H1 (cell line): ENCODE results near the gene SIK1.
"Not testable (repeated sequence)": the region's sequence is repeated elsewhere in the genome, so short reads cannot be mapped to it uniquely, and the experiment has no call there.

Experiments used
- CHD1 ChIP-seq: IDR thresholded peaks from 2 replicates; pipeline ENCODE4 v1.6.1; 2012; ENCODE audit warnings: low read depth, low read length, improper control_type of control experiment
- CTCF ChIP-seq, 3 experiments: IDR thresholded peaks; 1 replicate in 2 of 3; 2 replicates in 1 of 3; pipeline versions ENCODE4 v1.5.1 to v1.6.1; 2011; ENCODE audit warnings: low read length in 3 of 3, mild to moderate bottlenecking in 3 of 3, inconsistent platforms in 2 of 3, low read depth in 1 of 3, moderate library complexity in 1 of 3; ENCODE audit not compliant: insufficient read depth in 1 of 3; ENCODE audit errors: control extremely low read depth in 1 of 3
- JUN ChIP-seq: IDR thresholded peaks from 2 replicates; pipeline ENCODE4 v1.6.1; 2011; ENCODE audit warnings: low read depth, mild to moderate bottlenecking, improper control_type of control experiment, low read length
- POLR2A ChIP-seq, 2 experiments: IDR thresholded peaks; 1 replicate in 1 of 2; 2 replicates in 1 of 2; pipeline ENCODE4 v1.6.1; 2011; ENCODE audit warnings: low read depth in 2 of 2, low read length in 2 of 2, mild to moderate bottlenecking in 2 of 2; ENCODE audit errors: control extremely low read depth in 1 of 2
- POLR2AphosphoS5 ChIP-seq: IDR thresholded peaks from 2 replicates; pipeline ENCODE4 v1.6.1; 2011; ENCODE audit warnings: low read depth, low read length
- SP1 ChIP-seq: IDR thresholded peaks from 2 replicates; pipeline ENCODE4 v1.6.1; 2011; ENCODE audit warnings: low read depth, low read length

GRCh38 chr21:43404450-43404849 is 22.5 kb downstream of the SIK1 start:
- TF ChIP-seq CHD1; POLR2A (IDR thresholded peaks at IDR 0.05; ENCODE audit: control extremely low read depth in 1 of 2, low read depth in 2 of 2, low read length in 2 of 2); CTCF (IDR thresholded peaks at IDR 0.05; ENCODE audit: control extremely low read depth in 1 of 3, insufficient read depth in 1 of 3, low read depth in 1 of 3, low read length in 3 of 3); SP1; JUN; POLR2AphosphoS5: not testable (repeated sequence)
